OCI-M2 (cell line): Measurements from ENCODE around the gene RNF112.
A peak's percentile ranks its signal among the peaks of the same experiment; 100 is the strongest.

Experiments
- DNase-seq: peaks from one replicate; lab custom pipeline; 2025; ENCODE audit not compliant: unreplicated experiment; lab: John Stamatoyannopoulos, UW

Gene RNF112

GRCh38 chr17:19372866-19373504 lies 38.0 kb upstream of the RNF112 start:
- DNase-seq, result no peak

GRCh38 chr17:19374136-19374535 lies 36.9 kb upstream of the RNF112 start:
- no peak for DNase-seq

DNA sequence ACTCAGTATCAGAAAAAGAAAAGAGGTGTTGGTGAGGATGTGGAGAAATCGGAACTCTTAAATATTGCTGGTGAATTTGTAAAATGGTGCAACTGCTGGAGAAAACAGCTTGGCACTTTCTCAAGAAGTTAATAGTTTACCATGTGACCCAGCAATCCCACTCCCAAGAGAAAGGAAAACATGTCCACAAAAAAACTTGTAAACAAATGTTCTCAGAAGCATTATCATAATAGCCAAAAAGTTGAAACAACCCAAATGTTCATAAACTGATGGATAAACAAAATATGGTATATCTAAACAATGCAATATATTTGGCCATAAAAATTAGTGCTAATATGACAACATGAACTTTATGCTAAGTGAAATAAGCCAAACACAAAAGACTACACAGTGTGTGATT lies 35.3 kb upstream of the RNF112 start:
- no peak for DNase-seq

DNA sequence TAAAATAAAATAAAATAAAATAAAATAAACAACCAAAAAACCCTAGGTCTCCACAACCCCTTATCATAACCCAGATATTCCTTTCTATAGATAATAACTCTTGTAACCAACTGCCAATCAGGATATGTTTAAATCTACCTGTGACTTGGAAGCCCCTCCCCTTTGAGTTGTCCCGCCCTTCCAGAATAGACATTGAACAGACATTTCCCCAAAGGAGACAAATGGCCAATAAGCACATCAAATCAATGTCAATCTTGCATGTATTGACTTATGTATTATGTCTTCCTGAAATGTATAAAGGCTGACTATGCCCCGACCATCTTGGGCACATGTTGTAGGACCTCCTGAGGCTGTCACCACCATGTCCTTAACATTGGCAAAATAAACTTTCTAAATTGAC lies 34.2 kb upstream of the RNF112 start:
- DNase-seq, result no peak

- peak; percentile 77 for DNase-seq
These were observed 33.2 kb upstream of the RNF112 start for GRCh38 chr17:19377602-19378415.

GRCh38 chr17:19378416-19379360 lies 32.3 kb upstream of the RNF112 start, which contains the start of gene MAPK7:
Gene MAPK7, plus strand, starts transcription at chr17:19378498. Its CDS starts 403 bp downstream, at chr17:19378901.
- no peak for DNase-seq

DNA sequence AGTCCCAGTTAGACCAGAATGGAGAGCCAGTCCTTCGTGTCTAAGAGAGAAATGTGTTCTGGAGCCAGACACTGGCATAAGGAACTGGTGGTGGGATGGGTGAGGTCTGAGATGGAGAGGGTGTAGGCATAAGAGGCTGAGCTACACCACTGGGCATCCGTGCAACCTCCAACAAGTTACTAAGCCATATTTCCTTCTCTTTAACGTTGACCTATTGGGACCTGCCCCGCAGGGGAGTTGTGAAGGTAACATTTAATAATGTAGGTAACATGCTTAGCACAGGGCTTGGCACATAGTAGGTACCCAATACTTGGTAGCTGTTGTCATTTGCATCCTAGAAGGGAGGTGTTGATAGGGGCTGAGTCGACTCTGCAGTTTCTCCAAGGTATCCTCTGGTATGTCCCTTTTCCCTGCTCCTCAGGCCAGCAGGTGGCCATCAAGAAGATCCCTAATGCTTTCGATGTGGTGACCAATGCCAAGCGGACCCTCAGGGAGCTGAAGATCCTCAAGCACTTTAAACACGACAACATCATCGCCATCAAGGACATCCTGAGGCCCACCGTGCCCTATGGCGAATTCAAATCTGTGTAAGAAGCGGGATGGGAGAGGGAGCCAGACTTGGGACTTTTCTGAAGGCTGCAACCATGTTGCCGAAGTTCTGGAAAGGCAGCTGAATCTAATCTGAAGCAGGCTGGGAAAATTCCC lies 31.5 kb upstream of the RNF112 start:
- no peak for DNase-seq

GRCh38 chr17:19380481-19381301 lies 30.3 kb upstream of the RNF112 start:
- no peak for DNase-seq

DNA sequence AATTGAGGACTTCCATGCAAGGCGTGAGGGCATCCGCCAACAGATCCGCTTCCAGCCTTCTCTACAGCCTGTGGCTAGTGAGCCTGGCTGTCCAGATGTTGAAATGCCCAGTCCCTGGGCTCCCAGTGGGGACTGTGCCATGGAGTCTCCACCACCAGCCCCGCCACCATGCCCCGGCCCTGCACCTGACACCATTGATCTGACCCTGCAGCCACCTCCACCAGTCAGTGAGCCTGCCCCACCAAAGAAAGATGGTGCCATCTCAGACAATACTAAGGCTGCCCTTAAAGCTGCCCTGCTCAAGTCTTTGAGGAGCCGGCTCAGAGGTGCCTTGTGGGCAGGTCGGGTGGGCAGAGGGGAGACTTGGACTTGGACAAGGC lies 29.7 kb upstream of the RNF112 start:
- DNase-seq, result no peak

DNA sequence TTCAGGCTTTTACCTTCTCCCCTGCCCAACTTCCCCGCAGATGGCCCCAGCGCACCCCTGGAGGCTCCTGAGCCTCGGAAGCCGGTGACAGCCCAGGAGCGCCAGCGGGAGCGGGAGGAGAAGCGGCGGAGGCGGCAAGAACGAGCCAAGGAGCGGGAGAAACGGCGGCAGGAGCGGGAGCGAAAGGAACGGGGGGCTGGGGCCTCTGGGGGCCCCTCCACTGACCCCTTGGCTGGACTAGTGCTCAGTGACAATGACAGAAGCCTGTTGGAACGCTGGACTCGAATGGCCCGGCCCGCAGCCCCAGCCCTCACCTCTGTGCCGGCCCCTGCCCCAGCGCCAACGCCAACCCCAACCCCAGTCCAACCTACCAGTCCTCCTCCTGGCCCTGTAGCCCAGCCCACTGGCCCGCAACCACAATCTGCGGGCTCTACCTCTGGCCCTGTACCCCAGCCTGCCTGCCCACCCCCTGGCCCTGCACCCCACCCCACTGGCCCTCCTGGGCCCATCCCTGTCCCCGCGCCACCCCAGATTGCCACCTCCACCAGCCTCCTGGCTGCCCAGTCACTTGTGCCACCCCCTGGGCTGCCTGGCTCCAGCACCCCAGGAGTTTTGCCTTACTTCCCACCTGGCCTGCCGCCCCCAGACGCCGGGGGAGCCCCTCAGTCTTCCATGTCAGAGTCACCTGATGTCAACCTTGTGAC lies 29.1 kb upstream of the RNF112 start:
- no peak for DNase-seq

DNA sequence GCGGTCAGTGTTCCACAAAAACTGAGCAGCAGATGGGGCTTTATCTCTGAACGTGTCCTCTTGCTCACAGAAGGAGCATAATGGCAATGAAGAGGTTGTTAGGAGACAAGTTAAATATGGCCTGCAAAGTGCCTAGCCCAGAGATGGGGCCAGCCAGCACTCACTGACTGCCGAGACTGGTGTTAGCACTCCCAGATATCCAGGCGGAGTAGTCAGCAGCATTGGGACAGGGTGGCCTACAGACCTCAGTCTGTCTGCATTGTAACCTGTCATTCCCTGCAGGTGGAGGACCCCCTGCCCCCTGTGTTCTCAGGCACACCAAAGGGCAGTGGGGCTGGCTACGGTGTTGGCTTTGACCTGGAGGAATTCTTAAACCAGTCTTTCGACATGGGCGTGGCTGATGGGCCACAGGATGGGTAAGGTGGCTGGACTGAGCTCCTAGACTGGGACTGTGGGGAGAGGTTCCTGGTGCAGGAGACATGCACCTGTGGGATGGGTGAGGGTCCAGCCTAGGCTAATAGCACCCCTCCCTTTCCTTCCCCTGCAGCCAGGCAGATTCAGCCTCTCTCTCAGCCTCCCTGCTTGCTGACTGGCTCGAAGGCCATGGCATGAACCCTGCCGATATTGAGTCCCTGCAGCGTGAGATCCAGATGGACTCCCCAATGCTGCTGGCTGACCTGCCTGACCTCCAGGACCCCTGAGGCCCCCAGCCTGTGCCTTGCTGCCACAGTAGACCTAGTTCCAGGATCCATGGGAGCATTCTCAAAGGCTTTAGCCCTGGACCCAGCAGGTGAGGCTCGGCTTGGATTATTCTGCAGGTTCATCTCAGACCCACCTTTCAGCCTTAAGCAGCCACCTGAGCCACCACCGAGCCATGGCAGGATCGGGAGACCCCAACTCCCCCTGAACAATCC lies 28.2 kb upstream of the RNF112 start:
- no peak for DNase-seq

DNA sequence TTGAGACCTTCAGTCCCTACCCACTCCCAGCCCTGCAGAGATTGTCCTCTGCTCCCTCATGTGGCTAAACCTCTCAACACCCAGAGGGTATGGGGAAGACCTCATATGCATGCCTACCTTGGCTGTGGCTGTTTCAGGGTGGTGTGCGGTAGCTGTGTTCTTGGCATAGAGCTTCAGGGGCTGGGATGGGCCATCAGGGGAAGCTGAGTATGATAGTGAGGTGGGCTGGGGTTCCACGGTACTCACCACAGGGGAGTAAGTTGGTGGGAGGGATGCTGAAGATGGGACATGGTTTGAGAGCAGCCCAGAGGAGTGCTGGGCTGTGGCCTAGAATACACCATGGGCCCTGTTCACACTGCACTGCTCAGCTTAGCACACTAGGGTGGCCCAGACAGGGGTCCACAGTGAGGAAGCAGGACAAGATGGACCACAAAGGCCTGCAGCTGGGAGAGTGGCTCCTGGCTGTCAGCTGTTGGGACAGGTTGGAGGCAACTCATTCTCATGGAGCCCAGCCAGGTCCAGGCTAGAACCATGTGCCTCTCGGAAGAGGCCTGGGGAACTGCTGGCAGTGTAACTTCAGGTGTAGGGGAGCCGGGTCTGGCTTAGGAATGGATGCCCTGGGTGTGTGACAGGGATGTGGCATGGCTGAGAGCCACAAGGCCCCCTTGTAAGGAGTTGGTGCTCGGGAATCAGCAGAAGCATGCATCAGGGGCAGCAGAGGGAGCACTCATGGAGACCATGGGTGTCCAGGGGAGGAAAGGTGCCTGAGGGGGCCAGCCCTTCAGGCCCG lies 27.2 kb upstream of the RNF112 start:
- DNase-seq, result no peak

GRCh38 chr17:19384723-19385391 lies 26.2 kb upstream of the RNF112 start:
- DNase-seq, result no peak

GRCh38 chr17:19385521-19385983 lies 25.5 kb upstream of the RNF112 start:
- DNase-seq, result no peak

DNA sequence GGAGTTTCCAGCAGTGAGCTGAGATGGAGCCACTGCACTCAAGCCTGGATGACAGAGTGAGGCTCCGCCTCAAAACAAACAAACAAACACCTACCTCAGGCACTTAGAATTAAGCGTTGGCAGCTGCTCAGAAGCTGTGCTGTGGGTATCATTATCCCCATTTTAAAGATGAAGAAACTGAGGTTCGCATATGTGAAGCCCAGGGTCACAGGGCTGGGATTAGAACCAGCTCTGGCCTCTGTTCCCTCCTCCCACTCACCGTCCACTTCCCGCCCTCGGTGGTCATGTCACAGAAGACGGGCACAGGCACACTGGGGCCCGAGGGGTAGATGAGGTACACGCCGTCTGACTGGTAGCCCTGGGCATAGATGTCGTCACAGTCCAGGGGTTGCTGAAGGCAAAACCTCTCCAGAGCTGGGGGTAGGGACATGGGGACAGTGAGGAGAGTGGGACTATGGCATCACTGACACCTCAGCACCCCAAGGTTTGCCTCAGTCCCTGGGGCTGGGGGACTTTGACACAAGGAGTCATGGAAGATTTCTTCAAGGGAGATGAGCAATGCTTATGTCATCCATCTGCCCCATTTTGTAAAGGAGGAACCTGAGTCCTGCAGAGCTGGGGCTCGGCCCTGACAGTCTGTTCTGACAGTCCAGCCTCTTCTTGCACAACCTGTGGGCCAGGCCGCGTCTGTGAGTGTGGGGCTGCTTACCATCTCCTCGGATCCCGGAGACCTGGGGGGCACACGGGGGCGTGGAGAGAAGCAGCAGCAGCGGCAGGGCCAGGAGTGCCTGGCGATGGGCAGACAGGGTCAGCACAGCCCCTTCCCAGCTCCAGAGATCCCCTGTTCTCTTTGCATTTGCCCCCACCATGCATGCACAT lies 24.7 kb upstream of the RNF112 start:
- DNase-seq, result no peak
